CD4-positive, alpha-beta T cell treated with Interleukin-15 for 1 hour (primary cell): ENCODE data around the gene NKX6-2.
"Not testable (repeated sequence)": the region's sequence is repeated elsewhere in the genome, so short reads cannot be mapped to it uniquely, and the experiment has no call there.

Source experiments
- DNase-seq: peaks from one replicate; pipeline ENCODE4 v3.0.0-alpha.2; 2020

The NKX6-2 gene

GRCh38 chr10:132793871-132794849 is 8.2 kb upstream of the NKX6-2 start:
- DNase-seq, result no peak

GRCh38 chr10:132793213-132793612 is 7.3 kb upstream of the NKX6-2 start:
- DNase-seq, result no peak

- no peak for DNase-seq
Observed at GRCh38 chr10:132792796-132793195, 6.8 kb upstream of the NKX6-2 start.

GRCh38 chr10:132792099-132792498 is 6.2 kb upstream of the NKX6-2 start:
- not testable (repeated sequence) for DNase-seq

- DNase-seq, result no peak
Observed at GRCh38 chr10:132790934-132791829, 5.2 kb upstream of the NKX6-2 start.

- DNase-seq, result no peak
Observed at GRCh38 chr10:132790470-132790869, 4.5 kb upstream of the NKX6-2 start.

- DNase-seq, result no peak
Observed at GRCh38 chr10:132789659-132790148, 3.8 kb upstream of the NKX6-2 start.

GRCh38 chr10:132788831-132789219 is 2.9 kb upstream of the NKX6-2 start:
- DNase-seq, result no peak

GRCh38 chr10:132788180-132788830 is 2.4 kb upstream of the NKX6-2 start:
- DNase-seq, result no peak

- DNase-seq, result no peak
Observed at GRCh38 chr10:132787495-132788179, 1.7 kb upstream of the NKX6-2 start.

GRCh38 chr10:132786884-132787494 is 1.0 kb upstream of the NKX6-2 start:
- no peak for DNase-seq

- DNase-seq, result no peak
Observed at GRCh38 chr10:132786476-132786883, 533 bp upstream of the NKX6-2 start.

GRCh38 chr10:132784866-132785722 is 853 bp downstream of the NKX6-2 start:
- DNase-seq, result no peak

- DNase-seq, result no peak
Observed at GRCh38 chr10:132783940-132784865, 1.7 kb downstream of the NKX6-2 start.

- DNase-seq, result no peak
Observed at GRCh38 chr10:132783165-132783939, 2.6 kb downstream of the NKX6-2 start.

- no peak for DNase-seq
Observed at GRCh38 chr10:132781556-132781955, 4.4 kb downstream of the NKX6-2 start.

GRCh38 chr10:132780356-132780755 is 5.6 kb downstream of the NKX6-2 start:
- no peak for DNase-seq

- DNase-seq, result no peak
Observed at GRCh38 chr10:132779549-132780294, 6.2 kb downstream of the NKX6-2 start.
